Activated CD8-positive, alpha-beta memory T cell treated with anti-CD3 and anti-CD28 coated beads, Interleukin-2, amount 50 U/mL, for 4 hours (primary cell): ENCODE results near the gene MEIKIN.
"Not testable (repeated sequence)": the region's sequence is repeated elsewhere in the genome, so short reads cannot be mapped to it uniquely, and the experiment has no call there.

Experiments used
- DNase-seq: peaks from one replicate; pipeline ENCODE4 v3.0.0-alpha.2; 2020

Gene MEIKIN

GRCh38 chr5:131902266-131902665 lies 43.2 kb downstream of the MEIKIN start:
- DNase-seq: not testable (repeated sequence)

GRCh38 chr5:131899686-131900085 lies 45.8 kb downstream of the MEIKIN start:
- no peak for DNase-seq

GRCh38 chr5:131883984-131884383 lies 61.5 kb downstream of the MEIKIN start:
- no peak for DNase-seq

GRCh38 chr5:131879705-131880104 lies 65.8 kb downstream of the MEIKIN start:
- no peak for DNase-seq

- DNase-seq: no peak
Observed at GRCh38 chr5:131877873-131878272, 67.6 kb downstream of the MEIKIN start.

- not testable (repeated sequence) for DNase-seq
Observed at GRCh38 chr5:131871251-131871650, 74.2 kb downstream of the MEIKIN start.

- no peak for DNase-seq
Observed at GRCh38 chr5:131867524-131867923, 77.9 kb downstream of the MEIKIN start.

GRCh38 chr5:131863700-131864099 lies 81.8 kb downstream of the MEIKIN start:
- DNase-seq: no peak

- DNase-seq: no peak
Observed at GRCh38 chr5:131857388-131857787, 88.1 kb downstream of the MEIKIN start.

GRCh38 chr5:131855452-131855851 lies 90.0 kb downstream of the MEIKIN start:
- DNase-seq: no peak

GRCh38 chr5:131854134-131854533 lies 91.3 kb downstream of the MEIKIN start:
- DNase-seq: no peak

GRCh38 chr5:131848662-131849061 lies 96.8 kb downstream of the MEIKIN start:
- DNase-seq: no peak

GRCh38 chr5:131846536-131846935 lies 98.9 kb downstream of the MEIKIN start:
- DNase-seq: no peak

- no peak for DNase-seq
Observed at GRCh38 chr5:131845828-131846227, 99.6 kb downstream of the MEIKIN start.

- not testable (repeated sequence) for DNase-seq
Observed at GRCh38 chr5:131842971-131843370, 102.5 kb downstream of the MEIKIN start.

- not testable (repeated sequence) for DNase-seq
Observed at GRCh38 chr5:131832702-131833101, 112.8 kb downstream of the MEIKIN start.

- DNase-seq: no peak
Observed at GRCh38 chr5:131825404-131826013, 120.0 kb downstream of the MEIKIN start.

GRCh38 chr5:131824631-131825030 lies 120.8 kb downstream of the MEIKIN start:
- no peak for DNase-seq

- DNase-seq: no peak
Observed at GRCh38 chr5:131821221-131821620, 124.2 kb downstream of the MEIKIN start.

- DNase-seq: no peak
Observed at GRCh38 chr5:131818001-131818724, 127.3 kb downstream of the MEIKIN start.

GRCh38 chr5:131814990-131815389 lies 130.5 kb downstream of the MEIKIN start:
- no peak for DNase-seq

- no peak for DNase-seq
Observed at GRCh38 chr5:131812371-131813160, 132.9 kb downstream of the MEIKIN start.

GRCh38 chr5:131810510-131811249 lies 134.8 kb downstream of the MEIKIN start:
- no peak for DNase-seq
